ENCODE data around the gene GNG10.
"Not testable (repeated sequence)": the region's sequence is repeated elsewhere in the genome, so short reads cannot be mapped to it uniquely, and the experiment has no call there.

Gene GNG10

DNA sequence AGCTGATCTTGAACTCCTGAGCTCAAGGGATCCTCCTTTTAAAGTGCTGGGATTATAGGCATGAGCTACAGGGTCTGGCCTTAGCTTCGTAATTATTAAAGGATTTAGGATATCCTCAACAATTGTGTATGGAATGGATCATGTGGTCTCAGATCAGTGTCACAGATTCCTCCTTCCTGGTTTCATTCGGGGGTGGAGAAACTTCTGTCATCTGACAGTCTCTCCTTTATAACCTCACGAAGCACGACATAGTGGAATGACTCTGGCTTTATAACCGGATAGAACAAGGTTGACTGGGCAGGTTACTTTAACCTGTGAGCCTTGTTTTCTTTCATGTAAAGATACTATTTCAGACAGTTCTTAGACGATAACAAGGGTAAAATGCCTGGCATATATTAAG, 4.4 kb upstream of the GNG10 start:
- DNase-seq, result no peak

DNA sequence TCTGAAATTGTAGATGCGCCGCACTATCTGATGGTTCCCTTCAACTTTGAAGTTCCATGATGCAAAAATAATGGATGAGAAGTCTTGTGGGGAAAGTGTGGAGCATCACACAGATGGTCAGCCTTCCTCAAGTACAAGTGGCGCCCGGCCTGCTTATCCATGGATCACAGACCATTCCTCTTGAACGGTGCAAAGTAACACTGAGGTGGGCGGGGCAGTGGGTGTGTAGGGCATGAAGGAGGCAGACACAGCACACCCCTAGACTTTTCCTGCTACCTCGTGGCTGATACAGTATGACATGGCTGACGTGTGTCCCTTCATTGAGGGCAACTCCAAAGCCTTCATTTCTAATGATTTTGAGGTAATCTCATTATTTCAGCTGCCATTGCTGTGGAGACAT, 2.5 kb upstream of the GNG10 start:
- no peak for DNase-seq

DNA sequence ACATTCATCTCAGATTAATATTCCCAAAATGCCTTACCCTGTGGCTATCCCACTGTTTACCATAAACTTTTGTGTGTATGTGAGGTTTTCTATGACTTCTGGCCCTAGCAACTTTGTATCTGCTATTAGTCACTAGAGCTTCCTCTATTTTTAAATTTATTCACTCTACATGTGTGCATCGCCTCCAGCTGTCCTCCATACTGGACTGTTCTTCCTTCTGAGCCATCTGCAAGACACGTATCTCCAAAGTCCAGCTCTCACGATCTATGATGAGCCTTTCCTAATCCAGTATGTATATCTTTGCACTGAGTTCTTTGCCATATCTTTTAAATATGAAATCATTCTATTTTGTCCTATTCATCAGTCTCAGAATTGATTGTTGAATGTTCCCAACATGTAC, 1.7 kb upstream of the GNG10 start:
- no peak for DNase-seq

DNA sequence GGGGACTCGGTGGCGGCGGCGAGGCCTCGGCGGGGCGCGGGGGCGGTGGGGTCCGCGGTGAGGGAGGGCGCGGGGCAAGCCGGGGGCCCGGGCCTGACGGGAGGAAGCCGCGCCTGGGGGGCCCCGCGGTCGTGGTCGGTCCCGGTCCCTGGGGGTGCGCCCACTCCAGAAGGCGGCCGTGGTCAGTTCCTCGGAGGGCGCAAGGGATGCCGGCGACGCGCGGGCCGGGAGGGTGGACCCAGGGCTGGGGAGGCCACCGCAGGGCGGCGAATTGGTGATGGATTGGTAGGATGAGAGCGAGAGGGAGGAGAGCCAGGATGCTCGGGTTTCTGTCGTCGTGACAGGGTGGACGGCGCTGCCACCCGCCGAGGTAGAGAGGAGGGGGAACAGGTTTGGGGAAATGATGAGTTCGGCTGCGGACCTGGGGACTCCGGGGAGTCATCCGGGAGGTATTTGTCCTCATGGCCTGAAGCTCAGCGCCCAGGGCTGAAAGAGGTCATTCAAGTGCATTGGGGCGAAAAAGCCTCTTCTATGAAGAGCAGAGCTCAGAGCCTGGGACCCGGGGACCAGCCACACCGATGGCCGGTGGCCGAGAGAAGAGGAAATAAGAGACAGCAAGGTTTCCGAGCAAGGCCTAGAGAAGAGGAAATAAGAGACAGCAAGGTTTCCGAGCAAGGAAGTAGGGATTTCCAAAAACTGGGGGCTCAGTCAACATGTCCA, 557 bp downstream of the GNG10 start:
- DNase-seq, result peak; percentile 8

DNA sequence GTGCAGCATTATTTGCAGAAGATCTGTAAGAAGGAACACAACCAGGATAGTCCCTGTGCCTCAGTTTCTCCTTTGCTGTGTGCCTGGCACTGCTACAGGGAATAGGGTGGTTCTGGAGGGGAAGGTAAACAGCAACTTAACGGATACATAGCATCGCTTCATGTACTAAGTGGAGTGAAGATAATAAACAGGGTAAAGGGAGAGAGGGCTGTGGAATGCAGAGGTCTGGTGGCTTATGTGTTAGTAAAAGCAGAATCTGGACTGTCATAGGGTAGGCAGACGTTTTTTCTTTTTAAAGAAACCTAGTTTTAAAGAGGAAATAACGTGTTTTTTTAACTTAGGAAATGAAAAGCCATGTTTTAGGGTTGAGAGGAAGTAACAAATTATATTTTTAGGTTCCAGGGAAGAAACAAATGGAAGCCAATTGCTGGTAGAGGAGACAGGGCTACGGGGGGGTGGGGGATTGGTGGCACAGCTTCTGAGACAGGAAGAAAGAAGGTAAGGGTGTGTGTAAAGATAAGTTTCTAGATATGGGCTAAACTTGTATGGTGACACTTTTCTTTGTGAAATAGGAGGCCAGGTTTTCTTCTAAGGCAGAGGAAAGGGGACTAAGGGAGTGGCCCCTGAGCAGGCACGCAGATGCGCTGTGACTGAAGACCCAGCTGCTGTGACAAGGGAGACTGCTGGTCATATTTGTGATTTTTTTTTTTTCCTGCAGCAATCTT, 1.3 kb downstream of the GNG10 start:
- DNase-seq, result peak; percentile 3

DNA sequence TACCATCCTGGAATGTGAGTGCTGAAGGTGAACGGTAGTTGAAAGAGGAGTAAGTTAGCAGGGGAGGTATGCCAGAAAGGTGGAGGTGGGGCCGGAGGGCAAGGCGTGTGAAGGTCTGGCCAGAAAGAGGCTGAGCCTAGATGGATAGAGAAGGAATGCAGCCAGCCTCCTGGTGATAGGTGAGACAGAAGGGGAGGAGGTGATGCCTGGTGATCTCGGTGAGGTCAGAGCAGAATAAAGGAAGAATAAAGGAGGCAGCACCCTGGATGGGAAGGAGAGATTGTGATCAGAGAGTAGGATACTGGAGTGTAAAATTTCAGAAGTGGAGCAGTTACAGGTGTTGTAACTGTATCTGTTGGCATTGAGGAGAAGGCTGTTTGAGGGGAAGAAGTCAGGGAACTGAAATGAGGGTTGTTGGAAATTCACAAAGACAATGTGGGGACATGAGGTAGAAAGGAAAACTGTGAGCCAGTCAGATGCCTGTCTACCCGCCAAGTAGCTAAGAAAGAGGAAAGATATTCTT, 2.0 kb downstream of the GNG10 start:
- no peak for DNase-seq

DNA sequence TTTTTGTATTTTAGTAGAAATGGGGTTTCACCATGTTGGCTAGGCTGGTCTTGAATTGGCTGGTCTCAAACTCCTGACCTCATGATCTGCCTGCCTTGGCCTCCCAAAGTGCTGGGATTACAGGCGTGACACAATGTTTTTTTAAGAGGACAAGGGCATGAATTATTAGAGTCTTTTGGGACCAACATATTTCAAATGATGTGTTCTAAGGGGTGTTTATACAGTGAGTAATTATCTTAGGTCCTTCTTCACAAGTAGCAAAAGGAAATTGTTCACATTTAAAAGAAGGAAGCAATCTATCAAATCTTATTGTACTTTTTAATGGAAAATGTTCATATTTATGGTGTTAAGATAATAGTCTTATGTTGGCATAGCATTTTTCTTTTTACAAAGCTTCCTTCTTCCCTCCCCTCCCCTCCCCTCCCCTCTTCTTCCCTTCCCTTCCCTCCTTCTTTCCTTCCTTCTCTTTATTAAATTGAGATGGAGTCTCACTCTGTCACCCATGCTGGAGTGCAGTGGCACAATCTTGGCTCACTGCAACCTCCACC, 6.7 kb downstream of the GNG10 start:
- no peak for DNase-seq

DNA sequence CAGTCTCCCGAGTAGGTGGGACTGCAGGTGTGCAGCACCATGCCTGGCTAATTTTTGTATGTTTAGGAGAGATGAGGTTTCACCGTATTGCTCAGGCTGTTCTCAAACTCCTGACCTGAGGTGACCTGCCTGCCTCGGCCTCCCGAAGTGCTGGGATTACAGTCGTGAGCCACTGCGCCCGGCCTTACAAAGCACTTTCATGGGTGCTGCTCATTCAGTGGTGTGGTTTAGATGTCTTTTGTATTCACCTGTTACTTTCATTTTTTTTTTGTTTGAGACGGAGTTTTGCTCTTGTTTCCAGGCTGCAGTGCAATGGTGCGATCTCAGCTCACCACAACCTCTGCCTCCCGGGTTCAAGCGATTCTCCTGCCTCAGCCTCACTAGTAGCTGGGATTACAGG, 7.2 kb downstream of the GNG10 start:
- not testable (repeated sequence) for DNase-seq

DNA sequence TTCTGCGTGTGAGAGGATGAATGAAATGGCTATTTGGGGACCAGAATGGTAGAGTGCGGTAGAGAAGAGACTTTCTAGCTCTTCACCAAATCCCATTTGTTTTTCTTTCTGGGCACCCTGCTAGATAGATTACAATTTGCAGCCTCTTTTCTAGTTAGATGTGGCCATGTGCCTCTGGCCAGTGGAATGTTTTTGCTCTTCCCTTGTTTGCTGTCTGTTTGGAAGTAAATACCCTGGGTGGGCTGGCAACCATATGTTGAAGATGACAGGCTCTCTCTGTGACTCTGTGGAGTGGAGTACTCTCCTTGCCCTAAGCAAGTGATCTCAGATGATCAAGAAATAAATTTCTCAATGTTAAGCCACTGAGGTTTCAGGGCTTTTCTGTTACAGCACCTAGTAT, 12.9 kb downstream of the GNG10 start:
- no peak for DNase-seq

DNA sequence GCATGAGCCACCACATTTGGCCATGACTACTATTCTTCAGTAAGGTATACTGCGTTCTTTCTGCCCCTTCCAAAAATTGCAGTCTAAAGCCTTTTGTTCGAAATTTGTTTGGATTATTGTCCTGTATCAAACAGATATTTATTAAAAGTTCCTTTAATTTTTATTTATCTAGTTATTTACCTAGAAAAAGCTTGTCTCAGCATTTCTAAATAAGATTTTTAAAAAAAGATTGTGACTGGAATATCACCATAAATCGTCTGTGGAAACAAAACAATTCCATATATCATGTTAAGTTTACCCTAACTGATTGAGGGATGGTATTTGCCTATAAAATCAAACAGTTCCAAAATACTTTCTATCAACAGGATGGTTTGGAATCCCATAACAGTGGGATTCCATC, 14.7 kb downstream of the GNG10 start:
- DNase-seq, result no peak

DNA sequence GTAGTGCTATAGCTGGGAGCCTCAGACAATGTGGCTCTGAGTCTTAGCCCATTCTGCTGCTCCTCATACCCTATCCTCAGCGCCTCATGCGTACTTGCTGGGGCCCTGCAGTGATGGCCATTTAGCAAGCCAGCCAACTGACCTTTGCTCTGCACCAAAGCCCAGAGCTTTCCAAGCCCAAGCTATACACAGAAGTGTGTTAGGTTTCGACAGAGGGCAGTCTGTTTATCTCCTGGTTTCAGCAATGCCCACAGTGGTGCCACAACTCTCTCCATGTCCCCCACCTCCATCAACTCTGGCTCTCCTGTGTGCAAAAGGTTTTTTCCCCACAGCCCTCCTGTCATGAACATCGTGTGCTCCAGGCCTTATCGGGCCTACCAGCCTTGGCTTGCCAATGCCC, 16.9 kb downstream of the GNG10 start:
- DNase-seq, result no peak

DNA sequence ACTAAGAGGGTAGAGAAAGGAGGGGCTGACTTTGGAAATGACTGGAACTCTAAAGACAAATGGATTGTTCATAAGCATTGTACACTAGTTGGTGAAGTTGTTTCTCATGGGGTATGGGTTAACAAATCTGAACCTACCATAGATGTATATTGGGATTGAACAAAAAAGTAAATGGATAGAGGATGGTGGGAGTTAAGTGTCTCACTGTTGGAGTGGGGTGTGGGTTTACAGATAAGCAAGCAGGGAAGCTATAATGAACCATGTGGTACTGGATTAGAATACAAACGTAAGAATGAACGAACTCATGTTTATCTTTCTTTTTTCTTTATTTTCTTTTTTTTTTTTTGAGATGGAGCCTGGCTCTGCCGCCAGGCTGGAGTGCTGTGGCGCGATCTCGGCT, 17.8 kb downstream of the GNG10 start:
- DNase-seq, result no peak

DNA sequence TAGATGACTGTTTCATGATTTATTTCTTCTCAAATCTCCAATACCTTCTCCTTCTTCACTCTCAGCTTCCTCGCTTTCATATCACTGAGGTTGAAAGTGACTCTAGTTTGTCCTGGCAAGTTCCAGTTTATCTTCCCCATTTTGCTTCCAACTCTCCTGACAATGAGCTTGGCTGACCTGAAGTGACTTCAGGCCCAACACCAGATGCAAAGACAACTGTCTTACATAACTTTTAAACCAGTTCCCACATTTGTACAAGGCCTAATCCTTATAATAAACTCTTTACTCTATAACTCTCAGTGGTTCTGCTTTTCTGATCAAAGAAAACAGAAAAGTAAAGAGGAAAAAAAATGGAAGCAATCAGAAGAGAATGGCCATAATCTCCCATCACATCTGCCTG, 22.0 kb downstream of the GNG10 start:
- no peak for DNase-seq

DNA sequence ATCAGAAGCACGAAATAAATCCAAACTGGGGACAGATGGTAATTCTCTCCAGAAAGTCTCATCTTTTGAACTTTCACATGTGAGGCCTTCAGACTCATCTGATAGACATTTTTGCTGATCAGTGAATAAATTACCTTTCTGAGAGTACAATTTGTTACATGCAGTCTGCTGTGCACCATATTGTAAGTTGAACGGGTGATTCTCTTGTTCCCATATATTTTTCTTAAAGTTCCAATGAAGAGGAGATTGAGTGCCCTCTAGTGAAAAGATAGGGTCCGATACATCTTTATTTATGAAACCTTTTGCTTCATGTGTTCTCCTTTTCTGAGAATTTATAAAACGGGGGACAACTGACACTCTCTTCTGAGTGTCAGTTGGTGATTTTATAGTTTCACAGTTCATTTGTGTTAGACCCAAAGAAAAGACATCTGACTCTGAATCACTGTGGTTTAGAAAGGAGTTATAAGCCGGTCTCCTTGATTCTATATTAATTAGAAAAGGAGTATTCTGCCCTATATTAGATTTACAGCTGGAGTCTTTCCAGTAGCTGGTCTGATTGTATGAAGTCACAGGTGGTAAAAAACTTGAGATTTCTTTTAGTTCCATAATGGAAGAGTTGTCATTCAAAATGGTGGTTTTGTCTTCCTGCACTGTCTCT, 30.4 kb downstream of the GNG10 start:
- peak; percentile 42 for DNase-seq

DNA sequence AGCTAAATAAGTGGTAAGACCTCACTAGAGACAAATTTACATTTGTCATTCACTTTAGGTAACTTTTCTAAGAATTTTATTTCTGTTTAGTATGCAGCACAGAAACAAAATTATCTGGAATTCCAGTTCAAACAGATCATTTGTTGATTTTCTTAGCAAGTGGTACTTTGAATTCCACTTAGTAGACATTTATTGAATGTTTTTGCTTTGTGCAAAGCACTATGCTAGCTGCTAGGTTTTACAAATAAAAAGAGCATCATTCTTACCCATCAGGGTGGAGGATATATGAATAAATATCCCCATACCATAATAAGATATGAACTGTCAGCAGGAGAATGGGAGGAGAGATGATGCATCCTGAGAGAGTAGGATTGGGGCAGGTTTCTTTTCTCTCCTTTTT, 35.4 kb downstream of the GNG10 start:
- no peak for DNase-seq

DNA sequence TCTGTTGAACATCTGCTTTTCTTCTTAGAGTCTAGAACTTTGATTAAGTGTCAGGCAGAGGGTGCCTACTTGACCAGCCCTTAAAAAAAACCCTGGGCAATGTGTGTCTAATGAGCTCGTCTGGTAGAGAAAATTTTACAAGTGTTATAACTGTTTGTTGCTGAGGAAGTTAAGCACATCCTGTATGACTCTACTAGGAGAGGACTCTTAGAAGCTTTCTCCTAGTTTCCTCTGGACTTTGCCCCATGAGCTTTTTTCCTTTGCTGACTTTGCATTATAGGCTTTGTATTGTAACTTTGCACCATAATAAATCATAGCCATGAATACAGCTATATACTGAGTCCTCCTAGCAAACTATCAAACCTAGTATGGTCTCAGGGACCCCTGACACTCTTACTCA, 39.4 kb downstream of the GNG10 start:
- peak; percentile 15 for DNase-seq

DNA sequence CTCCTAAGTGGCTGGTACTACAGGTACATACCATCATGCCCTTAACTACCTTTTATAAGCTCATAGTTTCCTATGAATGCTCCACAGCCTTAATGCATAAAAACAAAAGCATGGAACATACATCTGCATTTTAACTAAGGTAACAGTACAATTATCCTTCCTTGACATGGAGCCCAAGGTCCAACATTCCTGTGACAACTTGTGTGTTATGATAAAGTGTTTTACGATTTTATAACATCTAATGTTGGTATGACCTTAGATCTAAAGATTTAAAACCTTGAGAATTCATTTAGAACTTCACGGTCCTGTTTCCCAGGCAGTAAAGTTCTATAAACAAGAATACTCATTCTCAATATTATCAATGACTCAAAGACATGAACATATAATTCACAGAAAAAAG, 43.1 kb downstream of the GNG10 start:
- no peak for DNase-seq

DNA sequence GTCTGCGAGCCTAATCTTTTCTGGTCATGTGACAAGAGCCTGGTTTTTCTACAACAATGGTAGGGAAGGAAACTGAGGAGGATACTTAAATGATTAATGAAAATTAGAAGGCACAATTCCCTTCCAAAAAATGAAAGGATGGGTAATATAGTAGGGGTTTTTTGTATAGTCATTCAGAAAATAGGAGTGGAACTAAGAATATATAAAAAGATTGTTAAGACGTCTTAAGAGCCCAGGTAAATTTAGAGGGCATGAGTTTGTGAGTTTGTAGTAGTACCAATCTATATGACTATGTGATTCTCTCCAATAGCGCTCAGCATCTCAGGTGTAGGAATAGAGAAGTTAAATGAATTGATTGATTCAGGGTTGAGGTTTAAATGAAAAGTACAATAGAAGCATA, 50.1 kb downstream of the GNG10 start:
- DNase-seq, result no peak

DNA sequence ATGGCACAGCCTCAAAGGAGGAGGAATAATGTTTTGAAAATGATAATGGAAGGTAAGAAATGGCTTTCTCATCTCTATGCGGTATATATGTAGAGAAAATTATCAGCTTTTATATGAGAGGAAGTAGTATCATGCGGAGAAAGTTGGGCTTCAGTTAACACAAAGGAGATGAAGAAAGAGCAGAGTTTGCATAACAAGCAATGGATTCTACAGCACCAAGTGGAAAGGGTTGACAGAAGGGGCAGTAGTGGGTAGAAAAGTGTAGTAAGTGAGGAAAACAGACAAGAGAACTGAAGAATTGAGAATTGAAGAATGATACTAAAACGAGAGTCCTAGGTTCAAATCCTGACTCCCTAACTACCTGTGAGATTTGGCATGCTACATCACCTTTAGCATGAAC, 51.0 kb downstream of the GNG10 start:
- no peak for DNase-seq

DNA sequence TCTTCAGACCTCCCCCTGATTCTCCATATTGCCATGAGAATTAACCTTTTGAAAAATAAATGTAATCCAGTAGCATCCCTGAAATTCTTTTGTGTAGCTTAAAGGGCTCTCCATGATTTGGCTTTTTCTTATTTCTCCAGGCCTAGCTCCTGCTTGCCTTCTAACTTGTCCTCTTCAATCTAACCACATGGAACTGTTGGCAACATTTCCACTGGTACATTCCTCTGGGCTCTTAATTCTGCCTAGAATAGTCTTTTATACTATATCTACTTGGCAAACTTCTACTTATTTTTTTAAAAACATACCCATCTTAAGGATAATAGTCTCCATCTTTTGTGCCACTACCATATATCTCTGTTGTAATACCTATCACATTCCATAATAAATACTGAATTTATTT, 54.1 kb downstream of the GNG10 start:
- no peak for DNase-seq

DNA sequence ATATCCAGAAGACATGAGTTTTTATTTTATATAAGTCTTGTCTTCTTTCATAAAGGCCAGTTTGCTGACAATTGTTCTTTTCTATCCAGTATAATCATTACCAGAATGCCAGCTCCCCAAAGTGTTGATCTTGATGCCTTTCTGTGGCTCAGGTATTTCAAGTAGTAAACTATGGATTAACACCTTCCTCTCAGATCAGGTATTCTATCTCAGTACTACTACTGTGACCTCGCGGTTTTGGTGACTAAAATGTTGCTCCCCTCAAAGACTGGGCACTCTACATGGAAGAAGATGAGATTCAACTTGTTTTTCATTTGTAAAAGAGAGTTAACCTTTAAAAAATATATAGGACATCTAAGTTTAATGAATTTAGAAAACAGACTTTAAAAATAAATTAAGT, 58.1 kb downstream of the GNG10 start:
- DNase-seq, result no peak
